DOHH2 (cell line): Measurements from ENCODE around the gene LRRC63.

Experiments used
- H3F3A ChIP-seq: fragments of 200-600 bp; sonication (generic), shearing (Covaris generic); 2 replicates; pipeline ENCODE4 v1.6.0; 2016; ENCODE audit warnings: antibody characterized with exemption, mild to moderate bottlenecking; ENCODE audit not compliant: control insufficient read depth, insufficient read depth
- H3K27ac ChIP-seq: fragments of 200-600 bp; sonication (generic); 2 replicates; pipeline ENCODE4 v1.5.1; 2014; ENCODE audit warnings: low read depth, mild to moderate bottlenecking, low read length, moderate library complexity
- H3K27me3 ChIP-seq: fragments of 200-600 bp; sonication (generic); 2 replicates; pipeline ENCODE4 v1.6.1; 2014; ENCODE audit warnings: mild to moderate bottlenecking, low read length, mixed read lengths; ENCODE audit not compliant: control insufficient read depth
- H3K36me3 ChIP-seq: fragments of 200-600 bp; sonication (generic); 2 replicates; pipeline ENCODE4 v1.6.1; 2014; ENCODE audit warnings: mild to moderate bottlenecking, low read length, moderate library complexity, mixed read lengths; ENCODE audit not compliant: control insufficient read depth
- H3K4me1 ChIP-seq: fragments of 200-600 bp; sonication (generic); 2 replicates; pipeline ENCODE4 v1.6.1; 2014; ENCODE audit warnings: mild to moderate bottlenecking, low read length, mixed read lengths; ENCODE audit not compliant: control insufficient read depth
- H3K4me2 ChIP-seq: fragments of 200-600 bp; sonication (generic); 2 replicates; pipeline ENCODE4 v1.6.0; 2014; ENCODE audit warnings: mild to moderate bottlenecking, low read length, moderate library complexity
- H3K4me3 ChIP-seq: fragments of 200-600 bp; sonication (generic); 2 replicates; pipeline ENCODE4 v1.5.1; 2014; ENCODE audit warnings: mild to moderate bottlenecking, low read length, mixed read lengths
- H3K79me2 ChIP-seq: fragments of 200-600 bp; sonication (generic); 2 replicates; pipeline ENCODE4 v1.6.1; 2014; ENCODE audit warnings: mild to moderate bottlenecking, low read length, mixed read lengths; ENCODE audit not compliant: control insufficient read depth
- H3K9me2 ChIP-seq: fragments of 200-600 bp; sonication (generic); replicated peaks from 2 replicates; pipeline ENCODE4 v1.6.1; 2014; ENCODE audit warnings: mild to moderate bottlenecking, low read length, mixed read lengths; ENCODE audit not compliant: control insufficient read depth
- H3K9me3 ChIP-seq: fragments of 200-600 bp; sonication (generic); 2 replicates; pipeline ENCODE4 v1.6.1; 2014; ENCODE audit warnings: antibody characterized with exemption, low read length, mixed read lengths; ENCODE audit not compliant: control insufficient read depth, insufficient read depth
- H4K20me1 ChIP-seq: fragments of 200-600 bp; sonication (generic); 2 replicates; pipeline ENCODE4 v1.6.0; 2014; ENCODE audit warnings: low read depth, mild to moderate bottlenecking, antibody characterized with exemption, low read length, moderate library complexity; ENCODE audit not compliant: control insufficient read depth, insufficient read depth
- EZH2phosphoT487 ChIP-seq: fragments of 200-600 bp; sonication (generic); IDR thresholded peaks from 2 replicates; pipeline ENCODE4 v1.6.1; 2017; ENCODE audit warnings: borderline replicate concordance, mild to moderate bottlenecking, antibody characterized with exemption, low read length, moderate library complexity, mixed read lengths
- TF ChIP-seq, protein P1 (sequence below): fragments of 200-600 bp; sonication (generic); IDR thresholded peaks from one replicate; pipeline ENCODE4 v1.5.1; 2014; ENCODE audit warnings: antibody characterized with exemption, mild to moderate bottlenecking, low read depth, low read length; ENCODE audit not compliant: poor library complexity, severe bottlenecking

The LRRC63 gene

DNA sequence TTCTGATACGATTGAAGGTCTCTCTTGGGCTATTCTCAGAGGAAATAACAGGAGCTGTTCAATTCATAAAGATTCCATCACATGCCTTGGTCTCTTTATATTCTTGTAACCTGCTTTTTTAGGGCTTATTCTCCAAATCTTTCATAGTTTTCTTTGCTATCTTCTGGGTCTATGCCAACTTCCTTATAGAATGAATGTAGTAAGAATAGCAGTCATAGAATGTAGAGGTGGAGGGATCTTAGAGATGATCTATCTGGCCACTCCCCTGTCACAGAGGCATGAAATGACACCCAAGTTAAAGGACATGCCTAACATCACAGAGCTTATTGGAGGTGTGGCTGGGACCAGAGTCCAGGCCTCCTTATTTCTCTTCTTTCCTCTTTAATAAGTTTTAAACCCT lies 42.9 kb upstream of the LRRC63 start:
- Histone ChIP-seq H3F3A (peaks cover 19% of the 10 kb centered on the region), H3K27ac (no peak overlapping the region), H3K4me2 (peak overlapping the region; percentile 78), H4K20me1 (peaks cover 84% of the 10 kb centered on the region), H3K36me3 (peaks cover 94% of the 10 kb centered on the region), H3K9me2 (no peaks in the 10 kb centered on the region), H3K4me3 (peak overlapping the region; percentile 89), H3K4me1 (peaks cover 100% of the 10 kb centered on the region), H3K9me3 (no peaks in the 10 kb centered on the region), H3K27me3 (no peaks in the 10 kb centered on the region), H3K79me2 (peaks cover 100% of the 10 kb centered on the region)
- TF ChIP-seq, protein P1, sequence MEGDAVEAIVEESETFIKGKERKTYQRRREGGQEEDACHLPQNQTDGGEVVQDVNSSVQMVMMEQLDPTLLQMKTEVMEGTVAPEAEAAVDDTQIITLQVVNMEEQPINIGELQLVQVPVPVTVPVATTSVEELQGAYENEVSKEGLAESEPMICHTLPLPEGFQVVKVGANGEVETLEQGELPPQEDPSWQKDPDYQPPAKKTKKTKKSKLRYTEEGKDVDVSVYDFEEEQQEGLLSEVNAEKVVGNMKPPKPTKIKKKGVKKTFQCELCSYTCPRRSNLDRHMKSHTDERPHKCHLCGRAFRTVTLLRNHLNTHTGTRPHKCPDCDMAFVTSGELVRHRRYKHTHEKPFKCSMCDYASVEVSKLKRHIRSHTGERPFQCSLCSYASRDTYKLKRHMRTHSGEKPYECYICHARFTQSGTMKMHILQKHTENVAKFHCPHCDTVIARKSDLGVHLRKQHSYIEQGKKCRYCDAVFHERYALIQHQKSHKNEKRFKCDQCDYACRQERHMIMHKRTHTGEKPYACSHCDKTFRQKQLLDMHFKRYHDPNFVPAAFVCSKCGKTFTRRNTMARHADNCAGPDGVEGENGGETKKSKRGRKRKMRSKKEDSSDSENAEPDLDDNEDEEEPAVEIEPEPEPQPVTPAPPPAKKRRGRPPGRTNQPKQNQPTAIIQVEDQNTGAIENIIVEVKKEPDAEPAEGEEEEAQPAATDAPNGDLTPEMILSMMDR, result no peak
- TF ChIP-seq EZH2phosphoT487, result no peak

- Histone ChIP-seq H3K27ac (0 out of 2 replicates have a peak overlapping the region, but pooled peaks have one; percentile 1), H3K79me2 (peaks cover 100% of the 10 kb centered on the region), H3F3A (peaks cover 10% of the 10 kb centered on the region; the same call in 1 of the 2 replicates), H3K27me3 (no peaks in the 10 kb centered on the region), H3K9me3 (no peaks in the 10 kb centered on the region), H3K4me2 (peak overlapping the region; percentile 78), H3K4me3 (peak overlapping the region; percentile 89; the same call in 1 of the 2 replicates), H3K4me1 (peaks cover 100% of the 10 kb centered on the region), H3K36me3 (peaks cover 94% of the 10 kb centered on the region), H3K9me2 (no peaks in the 10 kb centered on the region), H4K20me1 (peaks cover 85% of the 10 kb centered on the region)
- TF ChIP-seq, protein P1, result no peak
- no peak for TF ChIP-seq EZH2phosphoT487
Observed at GRCh38 chr13:46169758-46170157, 42.0 kb upstream of the LRRC63 start.

DNA sequence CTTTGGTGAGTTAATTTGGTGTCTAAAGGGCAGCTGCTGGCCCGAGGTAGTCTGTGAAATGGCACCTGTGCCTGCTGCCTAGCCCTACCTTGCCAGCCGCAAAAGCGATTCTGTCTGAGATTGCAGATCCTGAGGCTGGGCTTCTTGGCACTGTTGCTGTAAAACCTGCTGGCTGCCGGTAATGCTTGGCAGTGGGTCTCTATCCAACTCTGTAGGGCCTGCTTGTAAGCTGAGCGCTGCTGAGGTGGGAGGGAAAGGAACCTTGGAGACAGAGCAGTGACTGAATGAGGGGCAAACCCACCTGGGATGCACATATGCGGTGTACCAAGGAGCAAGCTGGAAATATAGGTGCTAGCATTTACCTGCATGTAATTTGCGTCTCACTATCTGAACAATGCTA lies 41.5 kb upstream of the LRRC63 start:
- TF ChIP-seq, protein P1, result no peak
- Histone ChIP-seq H3K36me3 (peaks cover 95% of the 10 kb centered on the region), H3K9me2 (no peaks in the 10 kb centered on the region), H3K79me2 (peaks cover 100% of the 10 kb centered on the region), H3K27me3 (no peaks in the 10 kb centered on the region), H3K4me2 (peak overlapping the region; percentile 78), H3K27ac (0 out of 2 replicates have a peak overlapping the region, but pooled peaks have one; percentile 1), H3K4me3 (peak overlapping the region; percentile 89), H3K9me3 (no peaks in the 10 kb centered on the region), H4K20me1 (peaks cover 86% of the 10 kb centered on the region), H3F3A (peaks cover 10% of the 10 kb centered on the region; the same call in 1 of the 2 replicates), H3K4me1 (peaks cover 100% of the 10 kb centered on the region)

DNA sequence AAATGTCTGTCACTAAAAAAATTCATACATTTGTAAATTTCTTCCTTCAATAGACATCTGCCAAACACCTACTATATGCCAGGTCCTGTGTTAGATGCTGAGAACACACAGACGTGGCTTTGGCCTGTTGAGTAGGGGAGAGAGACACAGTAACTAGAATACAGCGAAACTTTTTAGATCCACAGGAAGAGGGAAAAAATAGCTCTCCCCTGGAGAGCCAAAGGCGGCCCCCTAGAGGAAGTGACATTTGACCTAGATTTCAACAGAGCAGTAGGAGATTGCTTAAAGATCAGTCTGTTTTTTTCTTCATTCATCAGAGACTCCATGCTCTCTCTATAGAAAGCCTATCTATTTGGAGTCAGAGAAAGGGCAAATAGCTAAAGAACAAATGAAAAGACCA lies 41.0 kb upstream of the LRRC63 start:
- peaks cover 96% of the 10 kb centered on the region for H3K36me3 ChIP-seq
- peak overlapping the region; percentile 89 for H3K4me3 ChIP-seq
- H3F3A ChIP-seq, result peaks cover 10% of the 10 kb centered on the region; the same call in 1 of the 2 replicates
- peaks cover 100% of the 10 kb centered on the region for H3K79me2 ChIP-seq
- no peaks in the 10 kb centered on the region for H3K9me3 ChIP-seq
- H4K20me1 ChIP-seq, result peaks cover 90% of the 10 kb centered on the region
- TF ChIP-seq EZH2phosphoT487, result no peak
- TF ChIP-seq, protein P1, result peak; percentile 45
- peaks cover 100% of the 10 kb centered on the region for H3K4me1 ChIP-seq
- H3K27me3 ChIP-seq, result no peaks in the 10 kb centered on the region
- H3K9me2 ChIP-seq, result no peaks in the 10 kb centered on the region
- H3K27ac ChIP-seq, result peak overlapping the region; percentile 29; the same call in 1 of the 2 replicates
- H3K4me2 ChIP-seq, result peak overlapping the region; percentile 78
